H1 (cell line): Measurements from ENCODE around the gene LSM2. TPM values are rescaled to one million over a fixed set of nuclear protein-coding genes. Genes with fewer than 3 reads are reported as not detected.

Experiments used
- CTCF ChIA-PET: fragments of 300-600 bp; sonication (Branson Sonifier 250); formaldehyde crosslinking; loops from one replicate; lab custom pipeline; 2021; ENCODE audit not compliant: partially characterized antibody; lab: Charles Lee
- POLR2A ChIA-PET: fragments of 300-600 bp; sonication (Branson Sonifier 250); formaldehyde crosslinking; loops from one replicate; lab custom pipeline; 2021; ENCODE audit warnings: inconsistent platforms; ENCODE audit not compliant: partially characterized antibody; lab: Charles Lee
- DNase-seq, 2 experiments: peaks; one replicate each; pipeline versions ENCODE4 v3.0.0 to v3.0.0-alpha.2; 2010 to 2022; ENCODE audit warnings: low spot score in 2 of 2, low read depth in 1 of 2, mixed read lengths in 1 of 2
- FAIRE-seq: peaks from 2 replicates; lab custom pipeline; 2011; peaks lifted over from hg19 to GRCh38; lab: Jason Lieb, UNC
- H2AFZ ChIP-seq: 2 replicates; pipeline ENCODE4 v1.8.1; 2012; ENCODE audit warnings: low read length, inconsistent platforms
- H2AK5ac ChIP-seq: 2 replicates; pipeline ENCODE4 v1.6.1; 2013; ENCODE audit warnings: low read depth, low read length
- H2BK120ac ChIP-seq: replicated peaks from 2 replicates; pipeline ENCODE3; 2013; ENCODE audit warnings: low read depth, low read length, inconsistent platforms
- H2BK12ac ChIP-seq: 2 replicates; pipeline ENCODE4 v1.6.1; 2013; ENCODE audit warnings: low read depth, low read length
- H2BK15ac ChIP-seq: 2 replicates; pipeline ENCODE4 v1.6.1; 2013; ENCODE audit warnings: low read length
- H2BK20ac ChIP-seq: 2 replicates; pipeline ENCODE4 v1.6.1; 2013; ENCODE audit warnings: low read length
- H2BK5ac ChIP-seq: 2 replicates; pipeline ENCODE4 v1.6.1; 2013; ENCODE audit warnings: low read depth, low read length
- H3K14ac ChIP-seq: 2 replicates; pipeline ENCODE4 v1.6.1; 2013; ENCODE audit warnings: inconsistent platforms; ENCODE audit not compliant: insufficient read length
- H3K18ac ChIP-seq: 2 replicates; pipeline ENCODE4 v1.6.1; 2013; ENCODE audit warnings: low read length; ENCODE audit errors: extremely low read depth
- H3K23ac ChIP-seq: 2 replicates; pipeline ENCODE4 v1.6.1; 2013; ENCODE audit warnings: inconsistent platforms; ENCODE audit not compliant: insufficient read length
- H3K23me2 ChIP-seq: 2 replicates; pipeline ENCODE4 v1.6.1; 2013; ENCODE audit warnings: low read depth, low read length
- H3K27ac ChIP-seq: 2 replicates; pipeline ENCODE4 v1.6.1; 2011; ENCODE audit warnings: low read depth, low read length, inconsistent platforms
- H3K27me3 ChIP-seq, 4 experiments: replicated peaks in 1 of 4; 1 replicate in 1 of 4; 2 replicates in 3 of 4; pipeline versions ENCODE4 v1.6.1 to v1.8.1; 2011 to 2013; ENCODE audit warnings: low read length in 3 of 4, mild to moderate bottlenecking in 3 of 4, inconsistent platforms in 2 of 4, mixed read lengths in 2 of 4, moderate library complexity in 1 of 4; ENCODE audit not compliant: control insufficient read depth in 3 of 4, insufficient read depth in 3 of 4; ENCODE audit errors: extremely low read depth in 1 of 4
- H3K36me3 ChIP-seq, 4 experiments: 2 replicates each; pipeline versions ENCODE4 v1.6.1 to v1.8.1; 2011 to 2013; ENCODE audit warnings: mild to moderate bottlenecking in 4 of 4, low read length in 3 of 4, moderate library complexity in 2 of 4, control low read depth in 1 of 4, inconsistent platforms in 1 of 4; ENCODE audit not compliant: insufficient read depth in 4 of 4, control insufficient read depth in 2 of 4
- H3K4ac ChIP-seq: replicated peaks from 2 replicates; pipeline ENCODE3; 2013; ENCODE audit warnings: low read length, low read depth, mixed read lengths, inconsistent platforms; ENCODE audit not compliant: insufficient read length
- H3K4me1 ChIP-seq, 4 experiments: replicated peaks in 1 of 4; 1 replicate in 1 of 4; 2 replicates in 3 of 4; pipeline versions ENCODE4 v1.6.1 to v1.8.1; 2011 to 2013; ENCODE audit warnings: low read length in 3 of 4, inconsistent platforms in 2 of 4, mixed read lengths in 1 of 4; ENCODE audit not compliant: insufficient read depth in 4 of 4, control insufficient read depth in 3 of 4
- H3K4me2 ChIP-seq, 2 experiments: 2 replicates each; pipeline versions ENCODE4 v1.6.1 to v1.8.1; 2011 to 2013; ENCODE audit warnings: low read depth in 2 of 2, low read length in 2 of 2, control low read depth in 1 of 2, inconsistent platforms in 1 of 2, mild to moderate bottlenecking in 1 of 2; ENCODE audit not compliant: insufficient read depth in 1 of 2
- H3K4me3 ChIP-seq, 4 experiments: fragments of 200-600, 300-600 bp in 1 of 4; sonication (generic), shearing (Covaris generic), sonication (Bioruptor Twin) in 1 of 4; 2 replicates each; pipeline versions ENCODE4 v1.5.1 to v1.8.1; 2011 to 2016; ENCODE audit warnings: low read length in 4 of 4, low read depth in 3 of 4, control low read depth in 2 of 4, inconsistent platforms in 2 of 4, mild to moderate bottlenecking in 2 of 4, mixed read lengths in 1 of 4, moderate library complexity in 1 of 4; ENCODE audit not compliant: insufficient read depth in 2 of 4; ENCODE audit errors: extremely low read depth in 1 of 4
- H3K56ac ChIP-seq: replicated peaks from 2 replicates; pipeline ENCODE3; 2013; ENCODE audit warnings: low read depth, mild to moderate bottlenecking, mixed read lengths, low read length, inconsistent platforms; ENCODE audit not compliant: insufficient read length
- H3K79me1 ChIP-seq: 2 replicates; pipeline ENCODE4 v1.6.1; 2013; ENCODE audit warnings: low read depth, low read length, control low read depth
- H3K79me2 ChIP-seq, 2 experiments: 2 replicates each; pipeline versions ENCODE4 v1.6.1 to v1.8.1; 2012 to 2013; ENCODE audit warnings: low read length in 2 of 2, mild to moderate bottlenecking in 2 of 2, inconsistent platforms in 1 of 2; ENCODE audit not compliant: insufficient read depth in 2 of 2, control insufficient read depth in 1 of 2
- H3K9ac ChIP-seq, 4 experiments: replicated peaks in 1 of 4; 1 replicate in 1 of 4; 2 replicates in 3 of 4; pipeline versions ENCODE4 v1.6.1 to v1.8.1; 2011 to 2013; ENCODE audit warnings: low read depth in 3 of 4, low read length in 3 of 4, control low read depth in 2 of 4, mild to moderate bottlenecking in 2 of 4, moderate library complexity in 2 of 4, inconsistent platforms in 1 of 4; ENCODE audit errors: extremely low read depth in 1 of 4
- H3K9me3 ChIP-seq, 2 experiments: 2 replicates each; pipeline versions ENCODE4 v1.6.1 to v1.8.1; 2012 to 2013; ENCODE audit warnings: mild to moderate bottlenecking in 2 of 2, moderate library complexity in 2 of 2, control low read depth in 1 of 2, inconsistent platforms in 1 of 2, low read depth in 1 of 2, low read length in 1 of 2, mixed read lengths in 1 of 2; ENCODE audit not compliant: insufficient read depth in 2 of 2
- H4K20me1 ChIP-seq, 2 experiments: replicated peaks in 1 of 2; 2 replicates each; pipeline versions ENCODE3 to v1.8.1; 2011 to 2013; ENCODE audit warnings: inconsistent platforms in 2 of 2, low read length in 2 of 2, mild to moderate bottlenecking in 1 of 2; ENCODE audit not compliant: insufficient read depth in 2 of 2, control insufficient read depth in 1 of 2
- H4K5ac ChIP-seq: 2 replicates; pipeline ENCODE4 v1.6.1; 2013; ENCODE audit warnings: low read length, low read depth, mixed read lengths, inconsistent platforms; ENCODE audit not compliant: insufficient read length
- H4K8ac ChIP-seq: 2 replicates; pipeline ENCODE4 v1.8.0; 2013; ENCODE audit warnings: mild to moderate bottlenecking, moderate library complexity, low read length, inconsistent platforms; ENCODE audit not compliant: insufficient read depth; ENCODE audit errors: extremely low read depth
- H4K91ac ChIP-seq: replicated peaks from 2 replicates; pipeline ENCODE3; 2013; ENCODE audit warnings: low read length, mixed read lengths, inconsistent platforms; ENCODE audit not compliant: insufficient read length
- BACH1 ChIP-seq: IDR thresholded peaks from 2 replicates; pipeline ENCODE4 v1.6.1; 2012; ENCODE audit warnings: low read length, improper control_type of control experiment
- CHD1 ChIP-seq: IDR thresholded peaks from 2 replicates; pipeline ENCODE4 v1.6.1; 2012; ENCODE audit warnings: low read depth, low read length, improper control_type of control experiment
- CHD2 ChIP-seq: IDR thresholded peaks from 2 replicates; pipeline ENCODE4 v1.6.1; 2012; ENCODE audit warnings: low read length, improper control_type of control experiment
- CREB1 ChIP-seq: IDR thresholded peaks from 2 replicates; pipeline ENCODE4 v1.6.1; 2012; ENCODE audit warnings: inconsistent platforms
- EZH2 ChIP-seq: fragments of 200-600 bp; sonication (generic); IDR thresholded peaks from 2 replicates; pipeline ENCODE4 v1.7.1; 2012; ENCODE audit warnings: low read depth, mild to moderate bottlenecking, moderate library complexity, low read length, inconsistent platforms; ENCODE audit not compliant: severe bottlenecking
- GABPA ChIP-seq: IDR thresholded peaks from 2 replicates; pipeline ENCODE4 v1.6.1; 2011; ENCODE audit warnings: mild to moderate bottlenecking, low read length, moderate library complexity, borderline replicate concordance; ENCODE audit not compliant: insufficient read depth
- MAFK ChIP-seq: IDR thresholded peaks from 2 replicates; pipeline ENCODE4 v1.6.1; 2012; ENCODE audit warnings: low read depth, mild to moderate bottlenecking, improper control_type of control experiment, low read length
- NANOG ChIP-seq: IDR thresholded peaks from 2 replicates; pipeline ENCODE4 v1.6.1; 2011; ENCODE audit warnings: low read length, low read depth, mild to moderate bottlenecking, inconsistent platforms; ENCODE audit not compliant: insufficient read depth, poor library complexity, severe bottlenecking
- RXRA ChIP-seq: IDR thresholded peaks from 2 replicates; pipeline ENCODE4 v1.6.1; 2011; ENCODE audit warnings: low read depth, mild to moderate bottlenecking, low read length, moderate library complexity; ENCODE audit not compliant: insufficient read depth
- SAP30 ChIP-seq: fragments of 300-600 bp; sonication (generic); IDR thresholded peaks from 2 replicates; pipeline ENCODE4 v1.7.1; 2012; ENCODE audit warnings: low read length, moderate library complexity, mild to moderate bottlenecking, inconsistent platforms; ENCODE audit not compliant: insufficient read depth, insufficient replicate concordance
- TAF1 ChIP-seq: IDR thresholded peaks from 2 replicates; pipeline ENCODE4 v1.6.1; 2011; ENCODE audit warnings: mild to moderate bottlenecking, low read depth, low read length
- TAF7 ChIP-seq: optimal IDR thresholded peaks from 2 replicates; pipeline ENCODE3; 2011; ENCODE audit warnings: low read depth, mild to moderate bottlenecking, inconsistent platforms, low read length, moderate library complexity, borderline replicate concordance
- TCF12 ChIP-seq: IDR thresholded peaks from 2 replicates; pipeline ENCODE4 v1.6.1; 2011; ENCODE audit warnings: low read depth, mild to moderate bottlenecking, low read length
- WGBS, 2 experiments: shearing (Covaris generic) in 1 of 2; methylation state at CpG; one replicate each; pipeline versions ENCODE4 v1.1.6 to v1.1.7; 2013 to 2015; ENCODE audit warnings: low lambda C conversion rate in 2 of 2, mixed read lengths in 2 of 2, inconsistent platforms in 1 of 2, low coverage in 1 of 2, missing lambda C conversion rate in 1 of 2; ENCODE audit not compliant: insufficient replicate concordance in 2 of 2, insufficient coverage in 1 of 2, insufficient read length in 1 of 2; ENCODE audit errors: extremely low coverage in 1 of 2, missing lambda C conversion rate in 1 of 2; 5-methylcytosine and 5-hydroxymethylcytosine counted together
- polyA plus RNA-seq, 7 experiments: library from polyadenylated mRNA; depleted of rRNA in 3 of 7; stranded (reverse) in 5 of 7; unstranded in 2 of 7; fragments of >200 nt in 5 of 7; fragments of 200-250 nt in 2 of 7; gene quantifications; 1 replicate in 5 of 7; 2 replicates in 1 of 7; 4 replicates in 1 of 7; pipeline versions ENCODE4 v1.2.1 to v1.2.3, GENCODE V29; 2011 to 2013; ENCODE audit warnings: missing spikeins in 2 of 7, mixed read lengths in 2 of 7
- total RNA-seq: library from RNA; stranded (reverse); fragmentation: NEBNext Ultra II Directional; extraction: Animal tissue kit (Norgen Biotek cat#: 25700); gene quantifications from 2 replicates; pipeline ENCODE4 v1.2.1, GENCODE V29; 2021
- TF ChIP-seq, protein P1 (sequence below): IDR thresholded peaks from 2 replicates; pipeline ENCODE4 v1.6.1; 2012; ENCODE audit warnings: inconsistent platforms

Gene LSM2
- total and polyA plus RNA-seq, 2 of the 8 experiments (the other 6 are each of a cell fraction or from before 2014, with no cell fraction given): 127 to 168 TPM

DNA sequence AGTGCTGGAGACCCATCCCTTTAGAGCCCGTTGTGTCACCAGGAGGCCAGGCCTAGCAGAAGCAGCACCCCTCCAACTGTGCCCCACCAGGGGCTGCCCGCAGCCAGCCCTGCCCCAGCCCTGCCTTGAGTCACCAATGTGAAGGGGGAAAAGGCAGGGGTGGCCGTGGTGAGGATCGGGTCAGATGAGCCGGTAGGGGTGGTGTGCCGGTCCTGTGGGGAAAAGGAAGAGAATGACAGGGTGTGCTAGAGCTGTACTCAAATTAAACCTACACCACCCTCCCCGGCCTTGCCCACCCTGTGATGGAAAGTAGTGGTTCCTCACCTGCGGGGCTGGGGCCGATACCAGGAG, 41.2 kb downstream of the LSM2 start:
- Histone ChIP-seq H3K36me3 (peaks cover 0 to 13% (median 0%) of the 10 kb centered on the region in 4 experiments; a peak in 3 of 8 replicates), H3K9ac (no peak overlapping the region), H2AK5ac (no peak overlapping the region), H2AFZ (no peak overlapping the region), H3K4me3 (no peak overlapping the region; a peak in 1 of 8 replicates), H3K4me2 (peak overlapping the region; percentile 31 to 77; a peak in 3 of 4 replicates), H2BK120ac (no peak overlapping the region), H4K20me1 (no peaks in the 10 kb centered on the region), H2BK15ac (no peak overlapping the region), H3K27me3 (no peaks in the 10 kb centered on the region), H3K79me2 (no peaks in the 10 kb centered on the region), H4K5ac (no peak overlapping the region), H4K8ac (no peak overlapping the region), H2BK12ac (no peak overlapping the region), H3K56ac (no peak overlapping the region), H3K4me1 (peaks cover 0 to 11% (median under 1%) of the 10 kb centered on the region in 4 experiments; a peak in 4 of 7 replicates), H3K23me2 (peaks cover 3% of the 10 kb centered on the region; the same call in 1 of the 2 replicates), H3K23ac (no peak overlapping the region), H3K9me3 (no peaks in the 10 kb centered on the region), H3K27ac (no peak overlapping the region), H2BK20ac (0 out of 2 replicates have a peak overlapping the region, but pooled peaks have one; percentile 61), H3K4ac (no peak overlapping the region), H3K14ac (no peak overlapping the region), H2BK5ac (0 out of 2 replicates have a peak overlapping the region, but pooled peaks have one; percentile 9), H3K18ac (no peak overlapping the region), H4K91ac (no peak overlapping the region), H3K79me1 (no peaks in the 10 kb centered on the region)
- no peak for DNase-seq
- ChIA-PET CTCF (interaction anchor here (0.6 to 2.2 kb wide), 18 partner anchors 9 to 114 kb away, joined by 3 to 23 read pairs (median 4); partner anchors contain the start of genes CLIC1, DDAH2, LSM2 and LY6G5C), POLR2A (interaction anchor here (1.0 to 2.0 kb wide), 19 partner anchors 11 to 132 kb away, joined by 3 to 14 read pairs (median 4); partner anchors contain the start of genes CLIC1, DDAH2, EHMT2 and GPANK1)
- WGBS, 2 experiments: 93% methylated on average over 4 of the region's 9 CpGs; no CpG with 5 or more reads in 1 of the 2 experiments
- FAIRE-seq: no peak
- TF ChIP-seq MAFK: no peak
- TF ChIP-seq TAF7: no peak
- no peak for TF ChIP-seq TAF1
- TF ChIP-seq BACH1: no peak
- TF ChIP-seq CHD1: no peak
- TF ChIP-seq EZH2: no peak
- no peak for TF ChIP-seq RXRA
- no peak for TF ChIP-seq SAP30
- no peak for TF ChIP-seq NANOG
- no peak for TF ChIP-seq CHD2
- no peak for TF ChIP-seq TCF12
- no peak for TF ChIP-seq CREB1
- no peak for TF ChIP-seq GABPA
- TF ChIP-seq, protein P1, sequence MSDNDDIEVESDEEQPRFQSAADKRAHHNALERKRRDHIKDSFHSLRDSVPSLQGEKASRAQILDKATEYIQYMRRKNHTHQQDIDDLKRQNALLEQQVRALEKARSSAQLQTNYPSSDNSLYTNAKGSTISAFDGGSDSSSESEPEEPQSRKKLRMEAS: no peak
